GM21737 (cell line): Measurements from ENCODE around the gene TRIP13.

Source experiments
- ATAC-seq: cut with Tn5 transposase; IDR thresholded peaks from one replicate; pipeline ENCODE4 v1.9.1; 2021; ENCODE audit warnings: mild to moderate bottlenecking, moderate library complexity; ENCODE audit not compliant: unreplicated experiment

Gene TRIP13

DNA sequence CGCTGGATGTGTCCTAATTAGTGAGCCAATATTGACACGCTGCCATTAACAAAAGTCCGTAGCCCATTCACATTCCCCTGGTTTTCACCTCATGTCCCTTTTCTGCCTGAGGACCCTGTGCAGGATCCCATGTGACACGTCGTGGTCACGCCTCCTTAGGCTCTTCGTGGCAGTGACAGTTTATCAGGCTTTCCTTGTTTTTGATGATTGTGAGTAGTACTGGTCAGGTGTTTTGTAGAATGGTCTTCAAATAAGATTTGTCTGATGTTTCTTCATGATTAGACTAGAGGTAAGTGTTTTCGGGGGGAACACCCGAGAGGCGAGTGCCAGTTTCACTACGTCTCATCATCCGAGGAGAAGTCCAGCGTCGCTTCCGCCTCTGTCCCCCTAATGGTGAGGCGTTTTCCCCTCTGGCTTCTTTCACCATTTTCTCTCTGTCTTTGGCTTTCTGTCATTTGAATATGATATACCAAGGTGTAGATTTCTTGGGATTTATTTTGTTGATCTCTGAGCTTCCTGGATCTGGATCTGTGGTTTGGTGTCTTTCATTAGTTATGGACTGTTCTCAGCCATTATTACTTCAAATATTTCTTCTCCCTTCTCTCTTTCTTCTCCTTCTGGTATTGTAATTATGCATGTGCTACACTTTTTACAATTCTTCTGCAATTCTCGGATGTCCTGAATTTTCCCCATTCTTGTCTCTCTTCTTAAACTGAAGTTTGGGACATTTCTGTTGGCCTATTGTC lies 57.3 kb downstream of the TRIP13 start:
- no peak for ATAC-seq

DNA sequence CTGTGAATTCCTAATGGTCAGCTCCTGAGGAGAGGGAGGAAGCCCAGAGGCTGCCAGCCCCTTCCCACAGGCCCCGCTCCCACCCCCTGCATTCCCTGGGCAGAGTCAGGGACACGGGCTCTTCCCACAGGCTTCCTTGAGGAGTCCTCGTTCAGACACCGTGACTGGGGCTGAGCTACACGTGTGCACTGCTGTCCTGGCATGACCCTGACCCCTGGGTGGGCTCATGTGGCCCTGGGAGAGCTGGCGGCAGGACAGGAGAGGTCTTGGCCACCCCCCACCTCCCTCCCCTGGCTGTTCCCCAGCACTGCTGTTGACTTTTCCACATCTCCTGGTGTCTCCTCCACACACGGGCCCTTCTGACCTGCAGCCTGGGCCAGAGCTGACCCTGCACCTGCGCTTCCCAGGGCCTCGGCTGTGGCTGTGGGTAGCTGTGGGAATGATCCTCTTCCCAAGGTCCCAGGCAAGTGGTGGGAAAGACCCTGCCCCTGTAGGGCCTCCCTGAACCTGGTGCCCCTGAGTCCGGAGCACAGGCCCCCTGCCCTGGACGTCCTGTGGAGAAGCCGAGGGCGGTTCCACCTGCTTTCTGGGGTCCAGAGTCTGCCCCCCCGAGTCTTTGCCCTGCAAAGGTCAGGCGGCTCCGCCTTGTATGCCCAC lies 59.4 kb downstream of the TRIP13 start:
- no peak for ATAC-seq

DNA sequence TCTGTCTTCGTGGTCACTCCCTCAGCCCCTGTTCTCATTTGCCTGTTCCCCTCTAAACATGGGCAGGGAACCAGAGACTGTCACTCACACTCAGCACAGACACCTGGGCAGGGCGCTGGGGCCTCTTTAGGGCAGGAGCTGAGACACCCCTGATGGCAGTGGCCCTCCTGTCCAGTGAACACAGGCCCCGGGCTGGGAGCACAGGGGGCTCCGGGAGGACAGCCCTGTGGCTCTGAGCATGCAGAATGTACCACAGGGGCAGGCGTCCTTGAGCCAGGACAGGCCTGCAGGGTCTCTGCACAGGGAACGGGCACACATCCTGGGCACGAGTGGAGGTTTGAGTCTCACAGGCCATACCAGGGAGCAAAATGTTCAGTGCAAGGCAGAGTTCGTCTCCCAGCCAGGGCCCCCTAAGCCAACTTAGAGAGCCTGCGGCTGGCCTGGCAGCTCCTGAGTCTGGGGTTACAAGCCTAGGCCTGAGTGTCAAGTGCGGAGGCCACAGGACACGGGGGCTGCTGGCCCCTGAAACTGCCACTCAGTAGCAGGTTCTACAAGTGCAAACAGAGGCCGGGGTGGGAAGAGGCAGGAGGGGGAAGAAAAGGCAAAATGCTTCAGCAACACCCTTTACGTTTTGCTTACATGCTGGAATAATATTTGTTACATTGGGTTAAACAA lies 60.0 kb downstream of the TRIP13 start:
- no peak for ATAC-seq

DNA sequence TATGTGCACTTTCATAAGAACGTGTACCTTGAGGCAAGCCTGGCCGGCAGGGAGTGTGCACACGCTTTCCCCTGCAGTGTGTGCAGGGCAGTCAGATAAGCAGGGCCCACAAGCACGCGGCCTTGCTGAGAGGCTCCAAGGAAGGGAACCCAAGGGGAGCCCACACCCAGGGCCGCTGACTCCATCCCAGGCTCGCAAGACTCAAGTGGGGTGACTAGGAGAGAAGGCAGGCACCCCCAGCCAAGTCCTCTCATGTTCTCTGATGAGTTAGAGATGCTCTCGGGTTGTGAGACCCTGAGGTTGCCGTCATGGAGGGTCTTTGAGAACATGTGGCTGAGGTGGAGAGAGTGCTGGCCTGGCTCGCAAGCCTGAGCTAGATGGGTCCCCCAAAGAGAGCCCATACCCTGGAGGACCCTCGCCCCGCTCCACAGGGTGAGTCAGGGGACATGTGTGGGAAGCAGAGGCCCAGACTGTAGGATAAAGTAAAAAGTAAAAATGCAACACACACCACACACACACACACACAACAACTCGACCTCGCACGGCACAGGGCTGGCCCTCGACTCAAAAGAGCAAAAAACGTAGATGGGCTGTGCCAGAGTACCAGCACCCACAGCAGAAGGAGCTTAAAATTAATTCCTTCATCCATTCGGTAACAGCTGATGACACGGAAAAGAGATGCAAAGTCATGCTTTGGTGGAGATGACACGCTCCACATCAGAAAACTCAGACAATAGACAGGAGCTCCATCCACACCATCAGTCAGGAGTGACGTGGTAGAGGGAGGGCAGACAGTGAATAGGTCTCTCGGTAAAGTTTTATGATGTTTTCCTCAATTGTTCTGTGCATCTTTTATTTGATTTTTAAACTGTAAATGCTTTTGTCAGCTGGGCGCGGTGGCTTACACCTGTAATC lies 61.1 kb downstream of the TRIP13 start:
- ATAC-seq, result no peak

DNA sequence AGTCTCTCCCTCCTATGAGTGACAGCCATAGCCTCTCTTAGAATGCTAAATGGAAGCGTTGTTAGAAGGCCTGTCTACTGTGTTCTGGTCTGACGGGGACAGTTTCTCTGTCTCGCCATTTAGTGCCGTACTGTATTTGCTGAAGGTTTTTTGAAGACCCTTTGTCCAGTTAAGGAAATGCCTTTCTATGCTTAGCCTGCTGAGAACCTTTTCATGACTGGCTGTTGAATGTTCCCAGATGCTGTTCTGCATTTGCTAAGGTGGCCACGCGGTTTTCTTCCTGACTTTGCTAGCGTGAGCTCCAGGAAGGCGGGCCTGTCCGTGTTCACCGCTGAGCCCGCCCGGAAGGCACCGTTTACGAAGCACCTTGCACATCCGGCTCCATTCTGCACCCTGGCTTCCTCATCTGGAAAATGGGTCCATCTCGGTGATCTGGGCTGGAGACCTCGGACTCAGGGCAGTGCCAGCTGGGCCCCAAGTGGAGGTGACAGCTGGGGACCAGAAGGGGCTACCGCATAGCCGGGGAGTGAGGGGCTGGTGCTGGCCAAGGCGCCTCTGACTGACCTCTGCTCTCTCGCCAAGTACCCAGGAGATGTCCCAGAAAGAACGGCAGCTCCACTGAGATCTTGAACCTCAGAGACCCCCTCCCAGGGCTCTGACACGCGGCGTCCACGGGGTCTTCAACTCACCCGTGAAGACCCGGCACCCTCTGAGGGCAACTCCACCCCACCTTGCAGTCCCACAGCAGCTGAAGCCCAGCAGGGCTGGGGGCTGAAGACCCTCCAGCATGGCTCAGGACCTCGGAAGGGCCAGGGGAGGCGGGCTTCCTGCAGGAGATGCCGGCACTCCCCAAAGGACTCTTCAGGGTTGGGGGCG lies 63.4 kb downstream of the TRIP13 start:
- ATAC-seq, result no peak

DNA sequence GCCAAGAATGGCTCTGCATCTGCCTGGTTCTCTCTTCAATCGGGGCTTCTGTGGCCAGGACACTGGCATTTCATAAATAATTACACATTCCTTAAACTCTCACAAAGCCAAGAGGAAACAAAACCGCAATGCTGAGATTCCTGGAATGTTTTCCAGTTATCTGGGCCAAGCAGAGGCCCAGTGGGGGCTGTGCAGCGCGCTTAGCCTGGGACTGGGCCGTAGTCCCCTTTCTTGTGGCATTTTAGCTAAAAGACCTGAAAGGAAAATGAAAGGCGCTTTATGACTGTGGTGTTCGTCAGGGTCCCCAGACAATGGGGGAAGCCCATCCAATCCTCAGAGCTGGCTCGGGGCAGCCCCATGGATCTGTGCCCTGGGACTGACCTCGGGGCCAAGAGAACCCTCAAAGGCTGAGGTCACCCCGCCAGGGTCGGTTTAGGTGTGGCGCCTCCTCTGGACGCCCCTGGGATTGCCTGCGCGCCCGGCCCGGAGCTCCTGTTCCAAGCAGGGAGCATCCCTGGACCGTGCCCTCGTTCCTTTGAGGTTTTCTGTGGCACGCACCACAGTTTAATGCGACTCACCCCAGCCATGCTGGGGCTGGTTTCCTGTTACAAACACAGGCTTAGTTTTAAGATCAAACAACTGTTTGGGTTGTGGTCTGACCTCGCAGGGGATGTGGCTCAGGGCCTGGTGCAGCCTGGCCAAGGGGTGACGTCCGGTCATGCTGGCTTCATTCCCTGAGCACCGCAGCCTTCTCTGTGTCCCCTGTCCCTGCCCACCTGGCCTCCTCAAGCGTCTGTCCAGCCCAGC lies 64.5 kb downstream of the TRIP13 start:
- ATAC-seq, result peak; percentile 52

DNA sequence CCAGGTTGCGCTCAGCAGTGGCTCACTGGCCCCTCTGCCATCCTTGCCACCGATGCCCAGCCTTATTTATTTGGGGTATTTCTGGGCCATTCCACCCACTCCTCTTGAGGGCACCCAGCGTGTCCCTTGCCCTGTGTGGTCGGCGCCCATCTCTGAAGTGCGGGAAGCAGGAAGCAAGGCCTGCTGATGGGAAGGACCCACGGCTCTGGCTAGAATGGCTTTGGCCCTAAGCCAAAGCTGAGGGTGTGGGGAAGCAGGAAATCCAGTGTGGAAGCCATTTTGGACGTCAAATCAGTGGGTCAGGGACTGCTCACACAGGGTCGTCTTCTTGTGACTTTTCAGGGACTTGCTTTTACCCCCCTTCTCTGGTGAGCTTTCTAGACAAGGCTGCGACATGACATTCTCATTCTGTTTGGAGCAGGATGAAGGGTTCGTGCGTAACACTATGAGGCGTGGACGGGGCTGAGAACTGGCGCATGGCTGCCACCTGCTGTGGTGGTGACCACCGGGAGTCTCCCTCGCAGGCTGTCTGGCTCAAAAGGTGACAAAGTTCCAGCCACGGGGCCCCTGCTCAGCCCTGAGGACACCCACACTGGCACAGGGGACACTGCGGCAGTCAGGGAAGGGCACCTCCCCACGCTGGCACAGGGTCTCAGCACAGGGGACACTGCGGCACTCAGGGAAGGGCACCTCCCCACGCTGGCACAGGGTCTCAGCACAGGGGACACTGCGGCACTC lies 65.2 kb downstream of the TRIP13 start:
- no peak for ATAC-seq

DNA sequence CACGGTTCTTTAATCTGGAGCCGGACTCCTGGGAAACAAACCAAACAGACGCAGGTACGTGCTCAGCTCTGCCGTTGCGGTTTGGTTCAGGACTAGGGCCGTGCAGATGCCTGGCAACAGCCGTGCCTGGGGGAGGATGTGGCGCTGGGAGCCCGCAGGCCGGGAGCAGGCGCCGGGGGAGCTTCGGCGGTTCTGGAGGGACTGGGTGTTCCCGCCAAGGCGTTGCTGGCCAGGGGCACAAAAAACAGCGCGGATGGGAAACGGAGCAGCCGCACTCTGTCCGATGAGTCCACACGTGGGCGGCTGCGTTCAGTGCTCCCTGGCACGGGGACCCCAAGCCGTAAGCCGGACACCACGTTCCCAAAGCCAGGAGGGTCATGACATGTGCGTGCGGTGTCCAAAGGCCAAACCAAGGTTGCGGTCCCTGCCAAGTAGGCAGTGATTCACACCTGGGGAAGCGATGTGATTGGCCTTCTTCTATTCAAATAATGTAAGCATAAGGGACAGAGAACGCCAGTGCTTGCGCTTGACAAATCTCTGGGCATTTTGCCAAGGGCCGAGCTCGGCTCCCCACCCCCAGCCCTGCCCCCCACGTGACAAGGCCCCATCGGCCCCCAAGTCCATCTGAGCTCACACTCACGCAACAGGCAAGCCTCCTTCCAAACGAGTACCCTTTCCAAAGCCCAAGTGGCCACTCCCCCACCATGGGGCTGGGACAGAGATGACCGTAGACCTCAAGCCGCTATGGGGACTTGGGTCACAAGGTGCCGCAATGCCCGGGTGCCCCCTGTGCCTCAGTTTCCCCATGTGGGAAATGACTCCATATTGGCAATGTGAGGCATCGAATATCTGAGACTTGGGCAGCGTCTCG lies 66.3 kb downstream of the TRIP13 start:
- no peak for ATAC-seq

DNA sequence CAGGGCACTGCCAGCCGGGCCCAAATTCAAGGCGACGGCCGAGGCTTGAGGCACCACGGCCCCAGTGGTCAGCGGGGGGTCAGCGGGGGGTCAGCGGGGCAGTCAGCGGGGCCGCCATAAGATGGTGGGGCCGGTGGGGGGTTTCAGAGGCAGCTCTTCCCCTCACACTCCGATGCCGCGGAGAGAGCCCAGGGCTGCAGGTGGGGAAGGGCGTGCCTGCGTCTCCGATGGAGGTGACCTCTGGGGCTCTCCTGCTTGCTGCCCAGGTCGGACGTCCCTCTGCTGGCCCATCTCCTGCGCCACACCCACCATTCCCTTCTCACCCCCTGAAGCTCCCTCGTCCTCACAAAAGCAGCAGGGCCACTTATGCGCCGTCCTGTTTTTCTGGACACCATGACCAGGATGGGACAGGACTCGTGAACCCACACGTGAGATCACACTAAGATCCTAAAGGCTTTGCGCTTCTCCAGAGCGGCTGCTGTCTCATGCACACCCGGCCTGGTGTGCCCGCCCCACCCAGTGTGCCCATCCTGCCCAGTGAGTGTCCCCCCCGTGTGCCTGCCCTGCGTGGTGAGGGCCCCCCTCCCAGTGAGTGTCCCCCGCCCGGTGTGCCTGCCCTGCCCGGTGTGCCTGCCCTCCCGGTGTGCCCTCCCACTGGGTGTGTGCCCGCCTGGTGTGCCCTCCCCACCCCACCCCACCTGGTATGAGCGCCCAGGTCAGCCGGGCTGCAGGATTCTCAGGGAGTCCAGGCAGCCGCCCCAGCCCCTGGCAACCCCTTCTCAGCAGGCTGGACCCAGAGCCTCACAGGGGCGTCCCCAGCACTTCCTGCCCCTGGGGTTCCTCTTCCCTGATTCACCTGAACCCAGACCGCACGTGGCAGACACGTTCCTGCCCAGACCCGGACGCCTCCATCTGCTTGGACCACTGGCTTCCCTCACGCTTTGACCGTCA lies 67.2 kb downstream of the TRIP13 start:
- no peak for ATAC-seq

DNA sequence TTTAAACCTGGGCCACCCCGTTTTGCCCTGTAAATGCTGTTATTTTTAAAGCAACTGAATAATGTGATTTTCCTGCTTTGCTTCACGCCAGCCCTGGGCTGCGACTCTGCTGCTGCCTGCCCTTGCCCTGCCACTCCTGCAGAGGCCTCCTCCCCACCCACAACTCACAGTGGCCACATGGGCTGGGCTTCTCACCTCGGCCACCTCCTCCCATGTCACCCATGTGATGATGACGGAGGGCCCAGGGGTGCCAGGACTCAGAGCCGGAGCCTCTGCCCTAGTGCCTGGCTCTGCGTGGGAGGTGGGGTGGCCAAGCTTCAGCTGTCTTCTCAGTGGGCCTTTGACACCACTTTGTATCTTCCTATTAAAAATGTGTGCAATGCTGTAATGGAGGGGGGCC lies 67.9 kb downstream of the TRIP13 start:
- no peak for ATAC-seq

DNA sequence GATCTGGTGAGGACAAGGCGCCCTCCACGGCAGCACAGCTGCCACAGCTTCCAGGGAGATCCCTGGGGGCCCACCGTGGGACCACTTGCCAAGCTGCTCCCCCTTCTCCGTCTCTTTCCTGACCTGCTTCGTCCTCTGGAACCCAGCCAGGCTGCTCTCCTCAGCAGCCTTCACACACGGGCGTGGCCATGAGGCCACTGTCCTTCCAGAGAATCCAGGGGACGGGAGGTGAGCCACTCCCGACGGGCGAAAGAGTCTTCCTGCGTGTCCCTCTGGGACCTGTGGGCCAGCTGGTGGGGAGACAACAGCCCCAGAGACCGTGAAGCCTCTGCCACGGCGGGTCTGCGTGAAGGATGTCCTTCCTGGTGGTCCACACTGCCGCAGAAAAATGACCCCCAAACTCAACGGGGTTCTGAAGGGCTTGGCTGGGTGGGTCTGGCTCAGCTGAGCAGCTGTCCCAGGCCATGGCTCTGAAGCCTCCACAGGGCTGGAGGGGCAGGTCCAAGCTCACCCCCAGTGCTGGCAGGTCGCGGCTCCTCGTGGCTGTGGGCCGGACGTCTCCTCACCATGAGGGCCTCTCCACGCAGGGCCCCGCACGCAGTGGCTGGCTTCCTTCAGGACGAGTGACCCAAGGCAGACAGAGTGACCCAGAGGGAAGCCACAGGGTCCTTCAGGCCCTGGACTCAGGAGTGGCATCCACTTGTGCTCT lies 68.5 kb downstream of the TRIP13 start:
- no peak for ATAC-seq

DNA sequence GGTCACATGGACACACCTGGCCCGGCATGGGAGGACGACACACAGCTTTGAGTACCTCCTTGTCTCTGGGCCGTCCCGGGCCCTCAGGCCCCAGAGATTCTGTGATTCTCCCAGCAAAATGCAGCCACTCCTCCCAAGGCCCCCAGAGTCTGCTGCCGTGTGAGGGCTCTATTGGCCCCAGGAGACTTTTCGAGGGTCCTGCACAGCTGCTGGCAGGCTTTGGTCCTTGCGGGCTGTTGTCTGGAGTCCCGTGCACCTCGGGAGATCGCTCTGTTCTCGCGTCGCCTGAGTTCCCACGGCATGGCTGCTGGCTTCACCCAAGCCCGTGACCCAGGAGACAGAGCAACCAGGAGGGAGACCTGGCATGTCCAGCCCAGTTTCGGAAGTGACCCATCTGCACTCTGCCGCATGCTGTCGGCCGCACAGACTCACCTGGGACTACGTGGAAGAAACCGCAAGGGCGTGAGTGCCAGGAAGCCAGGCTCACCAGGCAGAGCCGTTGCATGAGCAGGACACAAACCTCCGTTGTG lies 69.1 kb downstream of the TRIP13 start:
- no peak for ATAC-seq

DNA sequence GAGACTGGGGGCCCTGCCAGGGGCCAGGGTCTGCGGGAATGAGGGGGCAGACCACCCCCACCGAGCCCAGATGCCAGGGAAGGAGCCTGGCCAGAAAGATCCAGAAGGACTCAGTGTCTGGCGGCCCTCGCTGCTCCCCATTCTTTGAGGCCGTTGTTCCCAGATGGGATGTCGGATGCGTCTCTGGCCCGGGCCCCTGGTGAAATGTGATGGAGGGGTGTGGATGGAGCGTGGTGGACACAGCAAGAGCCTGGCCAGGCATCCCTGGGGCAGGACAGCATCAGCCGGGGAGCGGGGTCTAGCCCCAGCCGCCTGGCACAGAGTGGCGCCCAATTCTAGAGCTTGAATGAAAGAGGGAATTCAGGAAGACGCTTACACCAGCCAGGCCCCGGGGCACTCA lies 69.7 kb downstream of the TRIP13 start:
- no peak for ATAC-seq

DNA sequence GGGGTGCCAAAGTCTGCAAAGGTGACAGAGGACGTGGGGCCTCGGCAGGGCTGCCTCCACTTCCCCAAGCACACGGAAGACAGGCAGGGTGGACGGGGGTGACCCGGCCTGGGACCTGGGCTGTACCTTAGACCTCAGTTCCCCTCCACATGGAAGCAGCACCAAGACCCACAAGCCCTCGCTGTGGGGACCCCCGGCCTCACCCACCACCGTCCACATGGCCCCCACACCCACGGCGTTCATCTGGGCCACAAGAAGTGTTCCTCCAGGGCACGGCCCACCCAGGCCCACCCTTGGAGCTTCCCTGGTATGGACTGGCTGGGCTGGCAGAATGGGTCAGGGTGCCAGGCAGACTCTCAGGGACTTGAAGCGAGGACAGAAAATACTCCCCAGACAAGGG lies 70.1 kb downstream of the TRIP13 start:
- no peak for ATAC-seq

DNA sequence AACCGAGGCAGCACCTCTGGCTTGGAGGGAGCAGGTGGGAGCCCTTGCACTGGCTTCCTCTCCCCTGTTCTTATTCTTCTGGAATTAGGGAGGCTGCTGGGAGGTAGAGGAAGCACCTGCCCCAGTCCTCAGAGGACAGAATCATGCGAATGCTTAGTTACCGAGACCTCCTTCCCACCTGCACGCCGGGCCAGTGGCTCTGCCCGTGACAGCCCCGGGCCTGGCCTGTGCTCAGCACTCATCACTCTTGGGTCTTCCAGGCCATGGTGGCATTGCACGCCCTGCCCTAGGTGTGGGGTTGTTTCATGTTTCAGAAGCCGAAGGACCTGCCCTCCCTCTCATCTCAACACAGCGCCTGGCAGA lies 70.6 kb downstream of the TRIP13 start:
- no peak for ATAC-seq
